Esophagus muscularis mucosa (tissue), 4 donors: ENCODE data around the gene SPIRE2. TPM values are rescaled to one million over a fixed set of nuclear protein-coding genes. Genes with fewer than 3 reads are reported as not detected.
"Not testable (repeated sequence)": the region's sequence is repeated elsewhere in the genome, so short reads cannot be mapped to it uniquely, and the experiment has no call there.

Experiments
- DNase-seq: peaks from one replicate; pipeline ENCODE4 v3.0.0-alpha.2; 2017; ENCODE audit errors: extremely low spot score
- H3K27ac ChIP-seq, 4 donors: fragments of 200-600 bp; sonication (generic); replicated peaks in 1 of 4; 1 replicate in 3 of 4; 2 replicates in 1 of 4; pipeline ENCODE4 v1.5.1; 2016 to 2019; ENCODE audit warnings: mild to moderate bottlenecking in 1 of 4
- H3K27me3 ChIP-seq, 4 donors: fragments of 200-600 bp; sonication (generic); one replicate each; pipeline versions ENCODE4 v1.5.1 to v1.6.0; 2016 to 2019
- H3K36me3 ChIP-seq, 4 donors: fragments of 200-600 bp; sonication (generic); one replicate each; pipeline ENCODE4 v1.5.1; 2016 to 2019
- H3K4me1 ChIP-seq, 4 donors: fragments of 200-600 bp; sonication (generic); one replicate each; pipeline ENCODE4 v1.5.1; 2016 to 2019
- H3K4me3 ChIP-seq, 4 donors: fragments of 200-600 bp; sonication (generic); 1 replicate in 2 of 4; 2 replicates in 2 of 4; pipeline ENCODE4 v1.5.1; 2016 to 2019; ENCODE audit warnings: mild to moderate bottlenecking in 4 of 4, moderate library complexity in 1 of 4
- H3K9me3 ChIP-seq, 4 donors: fragments of 200-600 bp; sonication (generic); 1 replicate in 3 of 4; 2 replicates in 1 of 4; pipeline ENCODE4 v1.5.1; 2016 to 2019
- EP300 ChIP-seq: sonication (generic); formaldehyde crosslinking; IDR thresholded peaks from one replicate; pipeline ENCODE4 v1.6.1; 2017; ENCODE audit warnings: antibody characterized with exemption
- POLR2A ChIP-seq: fragments of 450-650 bp; IDR thresholded peaks from one replicate; pipeline ENCODE4 v1.6.1; 2017; ENCODE audit warnings: antibody characterized with exemption, moderate library complexity, mild to moderate bottlenecking, low read depth
- POLR2AphosphoS5 ChIP-seq, 2 donors: sonication (generic); formaldehyde crosslinking; IDR thresholded peaks; one replicate each; pipeline ENCODE4 v1.6.1; 2017; ENCODE audit warnings: antibody characterized with exemption in 2 of 2
- WGBS: methylation state at CpG from one replicate; pipeline ENCODE4 v1.1.5; 2018; 5-methylcytosine and 5-hydroxymethylcytosine counted together
- intact Hi-C: fragments of 100-400 bp; cut with DNase I; formaldehyde crosslinking; loops from one replicate; pipeline ENCODE4 v1.15.1; 2023
- total RNA-seq, 4 donors: library from RNA; depleted of rRNA; stranded (reverse); fragments of >200 nt; gene quantifications; one replicate each; pipeline versions ENCODE4 v1.1.0 to v1.2.1, GENCODE V29; 2016
- TF ChIP-seq, protein P1 (sequence below), 3 experiments: fragments of 200-600 bp in 2 of 3; fragments of 450-650 bp in 1 of 3; sonication (generic) in 2 of 3; IDR thresholded peaks; one replicate each; pipeline ENCODE4 v1.5.1; 2017 to 2019; ENCODE audit warnings: antibody characterized with exemption in 3 of 3, mild to moderate bottlenecking in 2 of 3, moderate library complexity in 1 of 3

The SPIRE2 gene
- total RNA-seq, 4 donors from 2014 or later, result 1.8 to 7.2 (median 4.2) TPM

DNA sequence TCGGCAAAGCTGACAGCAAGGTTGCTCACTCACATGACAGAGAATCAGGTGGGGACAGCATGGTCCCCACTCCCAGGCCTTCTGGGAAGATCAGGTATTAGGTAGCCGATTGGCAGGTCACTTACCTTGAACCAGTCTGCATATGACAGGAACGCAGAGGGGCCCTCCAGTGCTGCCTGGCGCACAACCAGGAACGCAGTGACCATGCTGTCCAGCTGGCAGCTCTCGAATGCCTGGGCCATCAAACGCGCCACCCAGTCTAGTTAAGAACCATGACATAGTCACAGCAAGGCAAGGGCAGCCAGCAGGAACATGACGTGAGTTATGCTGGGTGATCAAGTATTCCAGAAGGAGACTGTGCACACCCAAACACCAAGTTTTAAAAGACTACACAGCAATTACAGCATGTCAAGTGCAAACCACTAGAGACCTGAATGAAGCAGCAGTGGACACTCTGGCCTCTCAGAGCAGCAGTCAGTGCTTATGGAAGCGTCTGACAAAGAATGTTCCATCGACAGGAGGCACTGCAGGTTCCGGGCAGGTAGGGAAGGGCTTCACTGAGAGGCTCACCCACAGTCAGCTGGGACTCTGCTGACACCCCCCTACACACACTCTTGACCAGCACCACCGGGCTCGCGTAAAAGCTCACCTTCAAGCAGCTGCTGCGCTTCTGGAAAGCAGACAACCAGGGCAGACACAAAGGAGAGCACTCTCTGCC is 36.8 kb upstream of the SPIRE2 start:
- intact Hi-C loops, result loop anchor here (5.0 kb wide), 1 partner anchor 89 kb away; the partner anchor contains the start of gene SPATA2L
- Histone ChIP-seq H3K9me3 (no peaks in the 10 kb centered on the region), H3K4me1 (no peaks in the 10 kb centered on the region), H3K36me3 (peaks cover 0 to 3% (median 0%) of the 10 kb centered on the region in 4 donors), H3K27me3 (no peaks in the 10 kb centered on the region), H3K27ac (no peak overlapping the region), H3K4me3 (no peak overlapping the region)
- TF ChIP-seq POLR2A (no peak), POLR2AphosphoS5 (IDR thresholded peaks at IDR 0.05) (no peak), EP300 (no peak)
- TF ChIP-seq, protein P1, sequence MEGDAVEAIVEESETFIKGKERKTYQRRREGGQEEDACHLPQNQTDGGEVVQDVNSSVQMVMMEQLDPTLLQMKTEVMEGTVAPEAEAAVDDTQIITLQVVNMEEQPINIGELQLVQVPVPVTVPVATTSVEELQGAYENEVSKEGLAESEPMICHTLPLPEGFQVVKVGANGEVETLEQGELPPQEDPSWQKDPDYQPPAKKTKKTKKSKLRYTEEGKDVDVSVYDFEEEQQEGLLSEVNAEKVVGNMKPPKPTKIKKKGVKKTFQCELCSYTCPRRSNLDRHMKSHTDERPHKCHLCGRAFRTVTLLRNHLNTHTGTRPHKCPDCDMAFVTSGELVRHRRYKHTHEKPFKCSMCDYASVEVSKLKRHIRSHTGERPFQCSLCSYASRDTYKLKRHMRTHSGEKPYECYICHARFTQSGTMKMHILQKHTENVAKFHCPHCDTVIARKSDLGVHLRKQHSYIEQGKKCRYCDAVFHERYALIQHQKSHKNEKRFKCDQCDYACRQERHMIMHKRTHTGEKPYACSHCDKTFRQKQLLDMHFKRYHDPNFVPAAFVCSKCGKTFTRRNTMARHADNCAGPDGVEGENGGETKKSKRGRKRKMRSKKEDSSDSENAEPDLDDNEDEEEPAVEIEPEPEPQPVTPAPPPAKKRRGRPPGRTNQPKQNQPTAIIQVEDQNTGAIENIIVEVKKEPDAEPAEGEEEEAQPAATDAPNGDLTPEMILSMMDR (IDR thresholded peaks at IDR 0.05), result no peak
- WGBS, result 92% methylated on average over 16 of the region's 16 CpGs
- DNase-seq, result no peak

GRCh38 chr16:89793092-89793491 is 35.2 kb upstream of the SPIRE2 start:
- intact Hi-C loops, result loop anchor here (5.0 kb wide), 1 partner anchor 91 kb away; the partner anchor contains the start of gene SPATA2L

DNA sequence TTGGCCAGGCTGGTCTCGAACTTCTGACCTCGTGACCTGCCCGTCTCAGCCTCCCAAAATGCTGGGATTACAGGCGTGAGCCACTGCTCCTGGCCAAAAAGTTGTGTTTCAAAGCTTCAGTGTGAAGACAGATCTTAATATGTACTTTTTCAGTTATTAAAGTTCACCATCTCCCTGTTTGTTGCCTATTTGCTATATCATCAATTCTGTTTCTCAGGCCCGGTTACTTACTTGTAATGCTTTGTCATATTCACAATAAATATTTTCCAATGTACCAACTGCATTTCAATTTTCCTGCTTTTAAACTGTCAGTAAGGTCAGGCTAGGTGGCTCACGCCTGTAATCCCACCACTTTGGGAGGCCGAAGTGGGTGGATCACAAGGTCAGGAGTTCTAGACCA is 34.3 kb upstream of the SPIRE2 start:
- 77% methylated on average over 7 of the region's 7 CpGs for WGBS
- H3K4me1 ChIP-seq, result peaks cover 0 to 8% (median 4%) of the 10 kb centered on the region in 4 donors
- intact Hi-C loops, result loop anchor here (5.0 kb wide), 1 partner anchor 92 kb away; the partner anchor contains the start of gene SPATA2L
- H3K36me3 ChIP-seq, result peaks cover 0 to 3% (median 0%) of the 10 kb centered on the region in 4 donors
- H3K27ac ChIP-seq, result no peak overlapping the region
- H3K27me3 ChIP-seq, result no peaks in the 10 kb centered on the region
- H3K9me3 ChIP-seq, result no peaks in the 10 kb centered on the region
- H3K4me3 ChIP-seq, result no peak overlapping the region
- no peak for DNase-seq
- TF ChIP-seq, protein P1 (IDR thresholded peaks at IDR 0.05), result no peak
- no peak for TF ChIP-seq EP300
- no peak for TF ChIP-seq POLR2AphosphoS5 (IDR thresholded peaks at IDR 0.05)
- TF ChIP-seq POLR2A, result no peak

More at GRCh38 chr16:89793092-89793491, 35.2 kb upstream of the SPIRE2 start:
- not testable (repeated sequence) for H3K4me3 ChIP-seq, H3K9me3 ChIP-seq, H3K27ac ChIP-seq, H3K36me3 ChIP-seq, DNase-seq, H3K27me3 ChIP-seq, H3K4me1 ChIP-seq
- WGBS, result 22% methylated on average over 5 of the region's 12 CpGs
- TF ChIP-seq, protein P1 (IDR thresholded peaks at IDR 0.05), result peak; percentile 57 to 77 (median 70)

DNA sequence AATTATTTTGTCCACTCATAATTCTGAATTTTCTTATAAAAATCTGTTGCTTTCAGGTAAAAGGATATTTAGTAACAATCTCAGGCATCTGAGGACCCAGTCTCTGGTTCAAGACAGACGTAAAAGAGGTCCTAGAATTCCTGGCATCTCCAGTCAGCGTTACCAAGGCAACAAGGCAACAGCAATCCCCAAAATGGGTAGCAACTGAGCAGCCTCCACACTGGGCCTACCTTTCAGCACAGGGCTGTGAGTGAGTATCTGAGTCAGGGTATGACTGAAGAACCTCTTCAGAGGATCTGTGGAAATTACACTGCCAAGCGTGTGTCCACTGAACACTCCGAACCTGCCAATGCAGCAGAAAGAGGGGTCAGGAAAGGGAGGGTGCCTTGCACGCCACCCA is 32.6 kb upstream of the SPIRE2 start:
- TF ChIP-seq POLR2AphosphoS5 (IDR thresholded peaks at IDR 0.05), result no peak
- TF ChIP-seq POLR2A, result no peak
- intact Hi-C loops, result no loop called here
- DNase-seq, result no peak
- Histone ChIP-seq H3K4me3 (no peak overlapping the region), H3K36me3 (peaks cover 0 to 3% (median 0%) of the 10 kb centered on the region in 4 donors), H3K4me1 (peaks cover 0 to 11% (median 8%) of the 10 kb centered on the region in 4 donors), H3K27ac (no peak overlapping the region), H3K27me3 (no peaks in the 10 kb centered on the region), H3K9me3 (no peaks in the 10 kb centered on the region)
- WGBS, result 94% methylated on average over 5 of the region's 5 CpGs

DNA sequence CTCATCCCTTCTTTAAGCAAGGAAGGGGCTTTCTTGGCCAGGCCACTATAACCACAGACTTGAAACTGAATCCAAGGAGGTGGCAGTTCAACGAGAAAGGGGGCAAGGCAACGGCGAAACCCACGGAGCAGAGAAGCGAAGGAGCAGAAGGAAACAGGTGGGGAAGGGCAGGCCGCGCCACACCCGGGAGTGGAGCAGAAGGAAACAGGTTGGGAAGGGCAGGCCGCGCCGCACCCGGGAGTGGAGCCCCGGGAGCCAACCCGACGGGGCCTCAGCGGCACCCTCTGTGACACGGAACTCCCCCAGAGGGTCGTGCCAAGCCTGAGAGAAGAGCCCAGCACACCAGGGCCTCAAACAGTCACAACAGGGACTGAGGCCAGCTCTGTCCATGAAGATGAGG is 32.2 kb upstream of the SPIRE2 start:
- no peak for DNase-seq
- H3K27ac ChIP-seq, result no peak overlapping the region
- no peaks in the 10 kb centered on the region for H3K9me3 ChIP-seq
- peaks cover 0 to 11% (median 8%) of the 10 kb centered on the region in 4 donors for H3K4me1 ChIP-seq
- intact Hi-C loops, result no loop called here
- peaks cover 0 to 3% (median 0%) of the 10 kb centered on the region in 4 donors for H3K36me3 ChIP-seq
- WGBS, result 90% methylated on average over 18 of the region's 18 CpGs
- no peak overlapping the region for H3K4me3 ChIP-seq
- H3K27me3 ChIP-seq, result no peaks in the 10 kb centered on the region
- no peak for TF ChIP-seq EP300
- no peak for TF ChIP-seq POLR2A
- TF ChIP-seq, protein P1 (IDR thresholded peaks at IDR 0.05), result no peak
- TF ChIP-seq POLR2AphosphoS5 (IDR thresholded peaks at IDR 0.05), result no peak
